Measurements from ENCODE around the gene MRPL4. TPM values are rescaled to one million over a fixed set of nuclear protein-coding genes. Genes with fewer than 3 reads are reported as not detected.

MRPL4 gene
- total RNA-seq, 1 experiment from 2014 or later, result 85.9 TPM

- no peaks in the 10 kb centered on the region for H3K36me3 ChIP-seq (ENCODE audit: control insufficient read depth, insufficient read depth, low read length)
- CTCF ChIA-PET, result interaction anchor here (0.6 kb wide), 1 partner anchor 642 kb away, joined by 3 read pairs; no protein-coding TSS in a partner anchor
- no peaks in the 10 kb centered on the region for H3K4me1 Mint-ChIP-seq (ENCODE audit: low read depth, unreplicated experiment)
- H3K4me3 Mint-ChIP-seq (ENCODE audit: unreplicated experiment), result peak within 1 kb of the TSS; percentile 72
- H3K27ac Mint-ChIP-seq (ENCODE audit: unreplicated experiment), result peak within 1 kb of the TSS; percentile 59
- intact Hi-C loops (cut with micrococcal nuclease; ENCODE audit: unreplicated experiment), result loop anchor here (5.0 kb wide), 1 partner anchor 34 kb away; no protein-coding TSS in a partner anchor
- H3K27me3 ChIP-seq (replicated peaks; ENCODE audit: control insufficient read depth, insufficient read depth, low read length), result no peaks in the 10 kb centered on the region
- H3K9me3 Mint-ChIP-seq (ENCODE audit: unreplicated experiment), result no peaks in the 10 kb centered on the region
- no peaks in the 10 kb centered on the region for H3K27me3 Mint-ChIP-seq (ENCODE audit: insufficient read depth, unreplicated experiment)
- BruUV-seq (replicated peaks), result no TSS peak
- POLR2A ChIA-PET, result interaction anchor here (0.6 kb wide), 3 partner anchors 21 to 409 kb away, joined by 3 to 4 read pairs (median 4); partner anchors contain the start of gene MRPL4
- no peaks in the 10 kb centered on the region for H3K9me3 ChIP-seq
- H3K4me1 ChIP-seq, result 0 out of 2 replicates have a peak, but pooled peaks cover 6% of the 10 kb centered on the region
- TF ChIP-seq, protein P1, sequence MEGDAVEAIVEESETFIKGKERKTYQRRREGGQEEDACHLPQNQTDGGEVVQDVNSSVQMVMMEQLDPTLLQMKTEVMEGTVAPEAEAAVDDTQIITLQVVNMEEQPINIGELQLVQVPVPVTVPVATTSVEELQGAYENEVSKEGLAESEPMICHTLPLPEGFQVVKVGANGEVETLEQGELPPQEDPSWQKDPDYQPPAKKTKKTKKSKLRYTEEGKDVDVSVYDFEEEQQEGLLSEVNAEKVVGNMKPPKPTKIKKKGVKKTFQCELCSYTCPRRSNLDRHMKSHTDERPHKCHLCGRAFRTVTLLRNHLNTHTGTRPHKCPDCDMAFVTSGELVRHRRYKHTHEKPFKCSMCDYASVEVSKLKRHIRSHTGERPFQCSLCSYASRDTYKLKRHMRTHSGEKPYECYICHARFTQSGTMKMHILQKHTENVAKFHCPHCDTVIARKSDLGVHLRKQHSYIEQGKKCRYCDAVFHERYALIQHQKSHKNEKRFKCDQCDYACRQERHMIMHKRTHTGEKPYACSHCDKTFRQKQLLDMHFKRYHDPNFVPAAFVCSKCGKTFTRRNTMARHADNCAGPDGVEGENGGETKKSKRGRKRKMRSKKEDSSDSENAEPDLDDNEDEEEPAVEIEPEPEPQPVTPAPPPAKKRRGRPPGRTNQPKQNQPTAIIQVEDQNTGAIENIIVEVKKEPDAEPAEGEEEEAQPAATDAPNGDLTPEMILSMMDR (IDR thresholded peaks at IDR 0.05; ENCODE audit: insufficient read depth in 1 of 2, low read depth in 1 of 2, low read length in 1 of 2, severe bottlenecking in 1 of 2, unreplicated experiment in 1 of 2), result no peak
- DNase-seq, result peak; percentile 85 to 86
- H3K36me3 Mint-ChIP-seq (ENCODE audit: insufficient read depth, unreplicated experiment), result peaks cover 6% of the 10 kb centered on the region
- H3K4me3 ChIP-seq (ENCODE audit: low read depth, low read length), result peak within 1 kb of the TSS; percentile 83
These were observed 21.0 kb upstream of the MRPL4 start, which contains the start of gene S1PR2 for GRCh38 chr19:10230861-10231611. S1PR2 (minus strand) TSS chr19:10231331; CDS start chr19:10224905, 6,426 bp downstream.

DNA sequence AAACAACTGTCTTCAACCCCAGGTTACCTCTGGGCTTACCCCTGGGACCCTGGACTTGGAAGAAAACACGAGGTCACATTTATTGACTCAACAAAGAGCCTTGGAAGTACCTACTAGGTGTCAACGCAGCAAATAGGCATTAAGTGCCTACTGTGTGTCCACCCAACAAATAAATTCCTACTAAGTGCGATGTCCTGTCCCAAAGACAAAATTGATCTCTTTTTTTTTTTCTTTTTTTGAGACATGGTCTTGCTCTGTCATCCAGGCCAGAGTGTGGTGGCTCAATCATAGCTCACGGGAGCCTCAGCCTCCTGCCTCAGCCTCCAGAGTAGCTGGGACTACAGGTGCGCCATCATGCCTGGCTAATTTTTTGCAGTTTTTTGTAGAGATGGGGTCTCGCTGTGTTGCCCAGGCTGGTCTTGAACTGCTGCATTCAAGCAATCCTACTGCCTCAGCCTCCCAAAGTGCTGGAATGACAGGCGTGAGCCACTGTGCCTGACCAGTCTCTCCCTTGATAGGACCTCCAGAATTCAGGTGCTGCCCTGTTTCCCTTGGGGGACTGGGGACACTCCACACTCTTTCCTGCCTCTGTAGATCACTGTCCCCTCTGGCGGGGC is 20.3 kb upstream of the MRPL4 start:
- Histone ChIP-seq H3K4me1 (0 out of 2 replicates have a peak, but pooled peaks cover 6% of the 10 kb centered on the region), H3K36me3 (ENCODE audit: control insufficient read depth, insufficient read depth, low read length) (no peaks in the 10 kb centered on the region), H3K9me3 (no peaks in the 10 kb centered on the region), H3K4me3 (ENCODE audit: low read depth, low read length) (peak overlapping the region; percentile 83), H3K27me3 (replicated peaks; ENCODE audit: control insufficient read depth, insufficient read depth, low read length) (no peaks in the 10 kb centered on the region)
- intact Hi-C loops (cut with micrococcal nuclease; ENCODE audit: unreplicated experiment), result loop anchor here (5.0 kb wide), 1 partner anchor 34 kb away; no protein-coding TSS in a partner anchor
- BruUV-seq (replicated peaks), result TSS peak; percentile 70
- H3K27ac Mint-ChIP-seq (ENCODE audit: unreplicated experiment), result peak overlapping the region; percentile 59
- POLR2A ChIA-PET, result interaction anchor here (0.6 kb wide), 3 partner anchors 20 to 409 kb away, joined by 3 to 4 read pairs (median 4); partner anchors contain the start of gene MRPL4
- H3K27me3 Mint-ChIP-seq (ENCODE audit: insufficient read depth, unreplicated experiment), result no peaks in the 10 kb centered on the region
- no peak for DNase-seq
- peaks cover 6% of the 10 kb centered on the region for H3K36me3 Mint-ChIP-seq (ENCODE audit: insufficient read depth, unreplicated experiment)
- H3K4me3 Mint-ChIP-seq (ENCODE audit: unreplicated experiment), result peak overlapping the region; percentile 72
- TF ChIP-seq, protein P1 (IDR thresholded peaks at IDR 0.05; ENCODE audit: insufficient read depth in 1 of 2, low read depth in 1 of 2, low read length in 1 of 2, severe bottlenecking in 1 of 2, unreplicated experiment in 1 of 2), result no peak
- no peaks in the 10 kb centered on the region for H3K9me3 Mint-ChIP-seq (ENCODE audit: unreplicated experiment)
- CTCF ChIA-PET, result interaction anchor here (0.6 kb wide), 1 partner anchor 641 kb away, joined by 3 read pairs; no protein-coding TSS in a partner anchor
- no peaks in the 10 kb centered on the region for H3K4me1 Mint-ChIP-seq (ENCODE audit: low read depth, unreplicated experiment)

DNA sequence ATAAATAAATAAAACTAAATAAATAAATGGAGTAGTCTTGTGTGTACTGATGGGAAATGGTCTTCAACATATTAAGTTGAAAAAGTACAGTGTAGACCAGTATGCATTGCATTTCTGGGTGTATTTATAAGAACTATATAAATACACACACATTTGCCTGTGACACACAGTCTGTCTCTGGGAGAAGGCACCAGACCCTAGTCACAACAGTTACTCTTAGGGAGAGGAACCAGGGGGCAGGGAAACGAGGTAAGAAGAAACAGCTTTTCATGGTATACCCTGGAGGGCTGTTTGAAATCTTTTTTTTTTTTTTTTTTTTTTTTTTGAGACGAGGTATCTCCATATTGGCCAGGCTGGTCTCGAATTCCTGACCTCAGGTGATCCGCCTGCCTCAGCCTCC is 18.1 kb upstream of the MRPL4 start:
- intact Hi-C loops (cut with micrococcal nuclease; ENCODE audit: unreplicated experiment), result loop anchor here (5.0 kb wide), 1 partner anchor 37 kb away; no protein-coding TSS in a partner anchor
- H3K4me3 Mint-ChIP-seq (ENCODE audit: unreplicated experiment), result no peak overlapping the region
- H3K4me1 ChIP-seq, result peaks cover 17% of the 10 kb centered on the region
- TF ChIP-seq, protein P1 (IDR thresholded peaks at IDR 0.05; ENCODE audit: insufficient read depth in 1 of 2, low read depth in 1 of 2, low read length in 1 of 2, severe bottlenecking in 1 of 2, unreplicated experiment in 1 of 2), result no peak
- H3K9me3 ChIP-seq, result no peaks in the 10 kb centered on the region
- H3K4me1 Mint-ChIP-seq (ENCODE audit: low read depth, unreplicated experiment), result no peaks in the 10 kb centered on the region
- no peak for DNase-seq
- ChIA-PET POLR2A (no interaction called here), CTCF (no interaction called here)
- no peaks in the 10 kb centered on the region for H3K9me3 Mint-ChIP-seq (ENCODE audit: unreplicated experiment)
- peaks cover 13% of the 10 kb centered on the region for H3K36me3 Mint-ChIP-seq (ENCODE audit: insufficient read depth, unreplicated experiment)
- no peaks in the 10 kb centered on the region for H3K27me3 ChIP-seq (replicated peaks; ENCODE audit: control insufficient read depth, insufficient read depth, low read length)
- BruUV-seq (replicated peaks), result no TSS peak
- H3K27ac Mint-ChIP-seq (ENCODE audit: unreplicated experiment), result no peak overlapping the region
- no peak overlapping the region for H3K4me3 ChIP-seq (ENCODE audit: low read depth, low read length)
- no peaks in the 10 kb centered on the region for H3K36me3 ChIP-seq (ENCODE audit: control insufficient read depth, insufficient read depth, low read length)
- H3K27me3 Mint-ChIP-seq (ENCODE audit: insufficient read depth, unreplicated experiment), result no peaks in the 10 kb centered on the region
